Measurements from ENCODE around the gene CNNM3. TPM values are rescaled to one million over a fixed set of nuclear protein-coding genes. Genes with fewer than 3 reads are reported as not detected.

Gene CNNM3
- total and polyA plus RNA-seq, 5 experiments from 2014 or later, result 2.8 to 41.1 (median 12.0) TPM

DNA sequence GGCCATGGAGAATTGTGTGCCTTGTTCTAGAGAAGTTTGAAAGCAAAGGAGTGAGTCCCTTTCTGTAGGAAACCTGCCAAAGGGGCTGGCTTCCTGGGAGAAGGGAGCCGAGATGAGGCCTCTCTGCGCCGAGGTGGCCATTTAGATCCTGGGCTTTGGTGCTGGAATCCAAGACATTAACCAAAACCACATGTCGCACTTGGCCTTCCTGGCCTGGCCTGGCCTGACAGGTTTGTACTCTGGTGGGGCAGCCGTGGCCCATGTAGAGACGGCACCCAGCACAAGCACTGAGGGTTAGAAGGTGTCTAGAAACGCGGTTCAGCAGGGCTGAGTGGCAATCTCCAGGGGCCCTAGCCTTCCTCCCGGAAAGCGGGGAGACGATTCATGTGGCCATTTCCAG lies 7.1 kb downstream of the CNNM3 start:
- Mint-ChIP-seq H3K4me3 (no peak overlapping the region), H3K9me3 (no peaks in the 10 kb centered on the region), H3K36me3 (peaks cover 0 to 70% (median 0%) of the 10 kb centered on the region in 3 donors), H3K27me3 (no peaks in the 10 kb centered on the region), H3K27ac (peak overlapping the region in 5 of 10 donors; percentile 20 to 51 (median 29)), H3K4me1 (peaks cover 28 to 56% (median 40%) of the 10 kb centered on the region in 4 donors)
- no peak for ATAC-seq
- DNase-seq, result no peak
- POLR2A ChIA-PET, result no interaction called here

DNA sequence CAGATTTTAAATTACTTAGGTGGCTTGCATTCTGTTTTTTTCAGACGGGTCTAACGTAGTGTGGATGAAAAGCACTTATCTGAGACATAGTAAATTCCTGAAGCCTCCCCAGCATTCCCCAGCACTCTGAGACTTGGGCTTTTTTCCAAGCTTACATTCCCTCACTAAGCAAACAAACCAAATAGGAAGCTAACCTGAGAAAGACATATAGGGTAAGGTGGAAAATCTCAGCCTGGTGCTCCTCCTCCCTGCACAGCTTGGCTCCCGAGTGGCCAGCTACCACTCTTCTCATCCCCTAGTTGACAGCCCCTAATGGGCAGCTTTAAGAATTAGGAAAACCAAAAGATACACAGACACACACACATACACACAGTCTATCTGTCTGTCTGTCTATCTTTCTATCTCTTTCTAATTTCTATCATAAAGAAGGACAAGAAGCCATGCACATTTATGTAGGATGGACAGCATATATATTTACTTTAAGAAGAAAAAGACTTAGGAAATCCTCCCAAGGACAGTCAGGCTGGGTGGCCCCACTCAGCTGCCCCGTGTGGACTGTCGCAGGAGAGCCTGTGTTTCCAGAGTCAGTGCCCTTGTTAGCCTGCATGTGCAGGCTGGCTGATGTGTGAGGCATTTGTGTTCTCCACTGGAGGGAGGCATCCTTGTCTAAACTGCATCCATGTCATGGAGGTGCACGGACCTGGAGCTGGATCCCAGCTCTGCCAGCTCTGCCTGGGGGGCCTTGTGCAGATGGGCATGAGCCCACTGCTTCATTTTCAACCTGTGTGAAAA lies 8.2 kb downstream of the CNNM3 start:
- peak overlapping the region in 3 of 10 donors; percentile 19 to 61 (median 28) for H3K27ac Mint-ChIP-seq
- DNase-seq (no peak), ATAC-seq (no peak)
- no peaks in the 10 kb centered on the region for H3K9me3 Mint-ChIP-seq
- no peak overlapping the region for H3K4me3 Mint-ChIP-seq
- no peaks in the 10 kb centered on the region for H3K27me3 Mint-ChIP-seq
- POLR2A ChIA-PET, result no interaction called here
- H3K36me3 Mint-ChIP-seq, result peaks cover 0 to 72% (median 0%) of the 10 kb centered on the region in 3 donors
- H3K4me1 Mint-ChIP-seq, result peaks cover 21 to 45% (median 29%) of the 10 kb centered on the region in 4 donors

DNA sequence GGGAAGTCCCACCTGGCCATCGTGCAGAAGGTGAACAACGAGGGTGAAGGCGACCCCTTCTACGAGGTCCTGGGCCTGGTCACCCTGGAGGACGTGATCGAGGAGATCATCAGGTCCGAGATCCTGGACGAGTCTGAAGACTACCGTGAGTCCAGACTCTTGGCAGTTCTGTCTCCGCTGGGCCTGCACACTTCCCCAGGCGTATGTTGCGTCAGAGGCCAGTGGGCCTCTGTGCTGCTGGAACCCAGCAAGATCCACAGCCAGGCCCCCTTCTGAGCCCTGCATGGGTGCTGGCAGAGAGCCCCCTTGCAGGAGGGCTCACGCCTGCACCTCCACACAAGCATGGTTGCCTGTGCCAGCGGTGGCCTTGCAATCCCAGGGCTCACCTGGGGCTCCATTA lies 9.0 kb downstream of the CNNM3 start:
- peaks cover 0 to 72% (median 0%) of the 10 kb centered on the region in 3 donors for H3K36me3 Mint-ChIP-seq
- no peak for DNase-seq
- no peaks in the 10 kb centered on the region for H3K27me3 Mint-ChIP-seq
- H3K4me3 Mint-ChIP-seq, result no peak overlapping the region
- no peaks in the 10 kb centered on the region for H3K9me3 Mint-ChIP-seq
- H3K4me1 Mint-ChIP-seq, result peaks cover 14 to 37% (median 21%) of the 10 kb centered on the region in 4 donors
- POLR2A ChIA-PET, result no interaction called here
- no peak for ATAC-seq
- peak overlapping the region in 1 of 10 donors; percentile 28 for H3K27ac Mint-ChIP-seq

DNA sequence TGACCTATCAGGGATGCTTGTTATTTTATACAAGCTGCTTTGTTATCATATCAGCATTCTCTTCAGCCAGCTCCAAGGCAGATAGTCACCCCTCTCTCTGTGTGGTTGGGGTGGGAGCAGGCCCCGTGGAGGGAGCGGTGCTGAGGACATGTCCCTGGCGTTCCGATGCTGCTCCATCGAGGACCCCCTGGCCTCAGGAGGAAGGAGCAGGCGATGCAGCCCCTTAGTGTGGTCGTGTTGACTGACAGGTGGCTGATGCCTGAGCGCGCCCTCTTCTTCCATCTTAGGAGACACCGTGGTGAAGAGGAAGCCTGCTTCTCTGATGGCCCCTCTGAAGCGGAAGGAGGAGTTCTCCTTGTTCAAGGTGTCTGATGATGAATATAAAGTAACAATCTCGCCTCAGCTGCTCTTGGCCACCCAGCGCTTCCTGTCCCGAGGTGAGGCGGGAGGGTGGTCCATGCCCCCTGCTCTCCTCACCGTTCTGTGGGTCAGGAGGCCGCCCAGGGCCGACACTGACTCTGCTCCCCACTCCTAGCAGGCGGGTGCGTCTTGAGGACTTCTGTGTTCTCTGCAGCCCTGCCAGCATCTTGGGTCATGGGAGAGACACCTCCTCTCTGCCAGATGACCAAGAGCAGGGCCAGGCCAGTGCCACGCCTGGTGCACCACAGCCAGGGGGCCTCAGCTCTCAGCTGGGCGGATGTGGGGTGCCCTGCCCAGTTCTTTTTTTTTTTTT lies 10.6 kb downstream of the CNNM3 start:
- POLR2A ChIA-PET, result no interaction called here

DNA sequence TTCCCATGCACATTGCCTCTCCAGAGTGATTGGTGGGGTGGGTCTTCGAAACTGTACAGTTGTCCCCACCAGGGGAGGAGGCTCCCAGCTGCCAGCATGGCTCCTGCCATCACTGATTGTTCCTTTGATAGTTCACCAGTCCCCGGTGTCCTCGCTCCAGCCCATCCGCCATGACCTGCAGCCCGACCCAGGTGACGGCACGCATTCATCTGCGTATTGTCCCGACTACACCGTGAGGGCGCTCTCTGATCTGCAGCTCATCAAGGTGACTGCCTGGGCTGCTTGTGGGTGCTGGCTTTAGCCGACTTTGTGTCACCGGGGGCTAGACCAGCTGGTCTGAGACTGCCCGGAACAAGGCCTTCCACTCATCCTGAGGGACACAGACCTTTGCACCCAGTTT lies 12.4 kb downstream of the CNNM3 start:
- Mint-ChIP-seq H3K27me3 (no peaks in the 10 kb centered on the region), H3K4me3 (no peak overlapping the region), H3K9me3 (no peaks in the 10 kb centered on the region), H3K27ac (no peak overlapping the region), H3K36me3 (peaks cover 0 to 91% (median 6%) of the 10 kb centered on the region in 3 donors), H3K4me1 (peaks cover 0 to 16% (median 7%) of the 10 kb centered on the region in 4 donors)
- ATAC-seq (no peak), DNase-seq (no peak)
- POLR2A ChIA-PET, result interaction anchor here (1.5 to 1.6 kb wide), 2 partner anchors 10 to 12 kb away, joined by 3 to 5 read pairs; no protein-coding TSS in a partner anchor

More for the DNA sequence above, 10.6 kb downstream of the CNNM3 start:
- Mint-ChIP-seq H3K27ac (no peak overlapping the region), H3K36me3 (peaks cover 0 to 77% (median 2%) of the 10 kb centered on the region in 3 donors), H3K9me3 (no peaks in the 10 kb centered on the region), H3K27me3 (no peaks in the 10 kb centered on the region), H3K4me1 (peaks cover 6 to 22% (median 7%) of the 10 kb centered on the region in 4 donors), H3K4me3 (no peak overlapping the region)
- DNase-seq (peak in 1 of 10 donors; percentile 40), ATAC-seq (no peak)

DNA sequence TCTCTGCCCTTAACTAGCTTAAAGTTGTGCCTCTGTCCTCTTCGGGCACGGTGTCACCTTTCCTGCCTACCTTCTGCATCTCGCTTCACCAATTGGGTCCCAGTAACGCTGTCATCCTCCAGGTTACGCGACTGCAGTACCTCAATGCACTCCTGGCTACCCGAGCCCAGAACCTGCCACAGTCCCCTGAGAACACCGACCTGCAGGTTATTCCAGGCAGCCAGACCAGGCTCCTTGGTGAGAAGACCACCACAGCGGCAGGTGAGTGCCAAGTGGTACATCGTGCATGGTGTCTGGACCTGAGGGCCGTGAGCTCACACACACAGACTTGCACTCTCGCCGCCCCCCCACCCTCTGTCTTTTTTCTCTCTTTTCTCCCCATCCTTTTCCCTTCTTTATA lies 12.8 kb downstream of the CNNM3 start:
- peaks cover 0 to 13% (median 7%) of the 10 kb centered on the region in 4 donors for H3K4me1 Mint-ChIP-seq
- peaks cover 0 to 95% (median 6%) of the 10 kb centered on the region in 3 donors for H3K36me3 Mint-ChIP-seq
- DNase-seq (no peak), ATAC-seq (no peak)
- POLR2A ChIA-PET, result interaction anchor here (0.7 to 1.6 kb wide), 4 partner anchors 10 to 23 kb away, joined by 3 to 5 read pairs (median 4); no protein-coding TSS in a partner anchor
- no peaks in the 10 kb centered on the region for H3K27me3 Mint-ChIP-seq
- H3K27ac Mint-ChIP-seq, result no peak overlapping the region
- no peaks in the 10 kb centered on the region for H3K9me3 Mint-ChIP-seq
- H3K4me3 Mint-ChIP-seq, result no peak overlapping the region

DNA sequence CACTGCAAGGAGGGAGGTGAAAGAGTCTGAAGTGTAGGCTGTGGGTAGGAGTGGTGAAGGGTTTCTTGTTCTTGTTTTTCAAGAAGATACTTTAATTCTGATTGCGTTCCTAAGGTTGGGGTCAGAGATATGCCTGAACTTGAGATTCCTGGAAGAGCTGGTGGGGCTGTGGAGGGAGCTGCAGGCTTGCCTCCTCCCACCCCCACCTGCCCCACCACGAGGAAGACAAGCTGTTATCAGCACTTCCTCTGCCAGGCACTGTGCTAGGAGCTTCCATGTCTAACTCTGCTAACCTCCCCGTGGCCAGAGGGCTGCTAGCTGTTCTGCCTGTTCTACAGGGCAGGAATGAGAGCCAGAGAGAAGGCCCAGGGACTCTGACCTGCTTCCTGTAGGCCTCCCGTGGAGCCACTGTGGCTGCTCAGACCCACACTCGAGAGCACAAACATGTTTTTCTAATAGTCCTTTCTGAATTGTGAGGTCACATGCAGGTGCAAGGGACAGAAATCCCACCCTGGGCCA lies 14.0 kb downstream of the CNNM3 start:
- POLR2A ChIA-PET, result interaction anchor here (0.7 kb wide), 1 partner anchor 10 kb away, joined by 4 read pairs; no protein-coding TSS in a partner anchor
- no peaks in the 10 kb centered on the region for H3K9me3 Mint-ChIP-seq
- DNase-seq, result no peak
- no peak overlapping the region for H3K4me3 Mint-ChIP-seq
- peaks cover 0 to 5% (median 2%) of the 10 kb centered on the region in 4 donors for H3K4me1 Mint-ChIP-seq
- ATAC-seq, result no peak
- no peaks in the 10 kb centered on the region for H3K27me3 Mint-ChIP-seq
- peak overlapping the region in 8 of 10 donors; percentile 1 to 80 (median 34) for H3K27ac Mint-ChIP-seq
- peaks cover 0 to 92% (median 6%) of the 10 kb centered on the region in 3 donors for H3K36me3 Mint-ChIP-seq

DNA sequence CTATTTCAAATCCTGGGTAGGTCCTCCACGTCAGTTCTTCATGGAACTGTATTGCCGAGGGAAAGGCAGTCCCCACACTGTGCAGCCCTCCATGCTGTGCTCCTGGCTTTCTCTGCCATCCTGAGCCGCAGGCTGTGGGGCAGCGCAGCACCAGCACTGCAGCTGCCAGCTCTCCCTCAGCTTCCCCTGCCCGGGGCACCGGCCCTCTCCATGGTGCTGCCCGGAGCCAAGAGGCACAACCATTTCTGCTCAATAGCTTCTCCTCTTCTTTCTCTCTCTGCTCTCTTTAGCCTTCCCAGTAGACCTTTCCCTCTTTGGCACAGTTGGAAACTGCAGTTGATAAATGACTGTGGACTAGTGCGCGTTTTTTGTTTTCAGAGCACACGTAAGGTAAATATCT lies 15.6 kb downstream of the CNNM3 start:
- Mint-ChIP-seq H3K27me3 (no peaks in the 10 kb centered on the region), H3K9me3 (no peaks in the 10 kb centered on the region), H3K36me3 (peaks cover 0 to 87% (median 6%) of the 10 kb centered on the region in 3 donors), H3K4me1 (peaks cover 0 to 6% (median 0%) of the 10 kb centered on the region in 4 donors), H3K4me3 (no peak overlapping the region), H3K27ac (peak overlapping the region in 3 of 10 donors; percentile 34 to 61 (median 55))
- POLR2A ChIA-PET, result interaction anchor here (1.4 kb wide), 1 partner anchor 26 kb away, joined by 4 read pairs; the partner anchor contains the start of gene ANKRD39
- ATAC-seq, result no peak
- DNase-seq, result no peak

DNA sequence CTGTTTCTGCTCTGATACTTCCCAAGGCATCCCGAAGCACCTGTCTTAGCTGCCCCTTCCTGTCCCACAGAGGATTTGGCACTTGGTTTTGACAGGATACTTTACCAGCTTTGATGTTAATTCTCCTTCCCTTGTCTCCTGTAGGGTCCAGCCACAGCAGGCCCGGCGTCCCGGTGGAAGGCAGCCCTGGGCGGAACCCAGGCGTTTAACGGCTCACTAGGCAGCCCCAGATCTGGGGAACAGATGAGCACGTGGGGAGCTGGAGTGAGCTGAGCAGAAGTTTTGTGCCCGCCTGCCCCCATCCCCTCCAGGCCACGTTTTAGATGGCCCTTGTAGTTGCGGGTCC lies 16.3 kb downstream of the CNNM3 start:
- Mint-ChIP-seq H3K27me3 (no peaks in the 10 kb centered on the region), H3K9me3 (no peaks in the 10 kb centered on the region), H3K4me1 (peaks cover 0 to 6% (median 0%) of the 10 kb centered on the region in 4 donors), H3K4me3 (no peak overlapping the region), H3K27ac (no peak overlapping the region), H3K36me3 (peaks cover 0 to 80% (median 6%) of the 10 kb centered on the region in 3 donors)
- no peak for DNase-seq
- no peak for ATAC-seq
- POLR2A ChIA-PET, result interaction anchor here (1.4 kb wide), 1 partner anchor 25 kb away, joined by 4 read pairs; the partner anchor contains the start of gene ANKRD39

DNA sequence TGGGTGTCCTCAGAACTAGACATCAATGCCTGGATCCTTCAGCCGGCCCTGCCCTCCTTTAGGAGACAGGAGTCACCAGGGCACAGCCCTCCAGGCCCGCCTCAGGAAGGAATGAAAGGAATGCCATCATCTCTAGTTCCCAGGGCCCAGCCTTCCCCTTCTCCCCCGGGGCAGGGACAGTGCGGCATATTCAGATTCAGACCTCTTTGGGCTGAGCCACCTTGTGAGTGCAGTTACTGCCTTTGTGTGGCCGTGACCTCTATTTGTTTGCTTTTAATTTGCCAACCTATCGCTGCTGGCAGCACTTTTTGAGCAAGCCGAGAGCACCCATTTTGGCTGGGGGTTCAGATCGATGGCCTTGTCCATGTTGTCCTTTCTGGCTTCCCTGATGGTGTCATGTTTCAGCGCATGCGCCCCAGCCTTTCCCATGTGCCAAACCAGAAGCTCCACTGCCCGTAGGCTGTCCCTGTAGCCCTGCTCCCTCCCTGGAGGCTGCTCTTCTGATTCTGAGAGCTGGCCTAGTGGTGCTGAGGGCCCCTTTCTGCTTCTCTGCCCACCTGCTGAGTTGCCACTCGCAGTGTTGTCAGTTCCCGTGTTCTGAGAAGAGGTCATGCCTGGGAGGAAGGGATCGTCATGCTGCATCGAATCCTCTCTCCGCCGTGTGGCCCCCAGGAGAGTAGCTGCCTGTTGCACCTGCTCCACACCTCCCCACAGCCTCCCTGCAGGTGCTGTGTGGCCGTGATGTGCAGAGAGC lies 16.9 kb downstream of the CNNM3 start:
- H3K4me1 Mint-ChIP-seq, result peaks cover 0 to 6% (median under 1%) of the 10 kb centered on the region in 4 donors
- POLR2A ChIA-PET, result interaction anchor here (1.4 kb wide), 1 partner anchor 25 kb away, joined by 4 read pairs; the partner anchor contains the start of gene ANKRD39
- no peak for DNase-seq
- H3K4me3 Mint-ChIP-seq, result no peak overlapping the region
- peak overlapping the region in 4 of 10 donors; percentile 11 to 71 (median 47) for H3K27ac Mint-ChIP-seq
- no peak for ATAC-seq
- H3K36me3 Mint-ChIP-seq, result peaks cover 0 to 75% (median 6%) of the 10 kb centered on the region in 3 donors
- no peaks in the 10 kb centered on the region for H3K9me3 Mint-ChIP-seq
- H3K27me3 Mint-ChIP-seq, result no peaks in the 10 kb centered on the region

DNA sequence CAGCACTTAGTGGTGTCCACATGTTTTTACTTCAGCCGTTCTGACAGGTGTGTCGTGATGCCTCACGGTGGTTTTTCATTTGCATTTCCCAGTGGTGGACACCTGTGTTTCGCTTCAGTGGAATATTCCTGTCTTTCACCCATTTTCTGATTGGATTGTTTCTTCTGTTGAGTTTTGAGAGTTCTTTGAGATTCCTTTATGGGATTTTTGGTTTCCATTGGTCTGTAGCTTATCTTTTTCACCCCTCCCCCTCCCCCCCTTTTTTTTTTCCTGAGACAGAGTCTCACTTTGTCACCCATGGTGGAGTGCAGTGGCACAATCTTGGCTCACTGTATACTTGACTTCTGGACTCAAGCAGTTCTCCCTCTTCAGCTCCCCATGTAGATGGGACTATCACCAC lies 19.8 kb downstream of the CNNM3 start:
- POLR2A ChIA-PET, result interaction anchor here (1.6 kb wide), 1 partner anchor 19 kb away, joined by 6 read pairs; the partner anchor contains the start of gene CNNM3
- Mint-ChIP-seq H3K4me1 (peaks cover 10 to 21% (median 13%) of the 10 kb centered on the region in 4 donors), H3K27ac (peak overlapping the region in 1 of 10 donors; percentile 66), H3K9me3 (no peaks in the 10 kb centered on the region), H3K4me3 (no peak overlapping the region), H3K27me3 (no peaks in the 10 kb centered on the region), H3K36me3 (peaks cover 0 to 47% (median 6%) of the 10 kb centered on the region in 3 donors)
- DNase-seq, result no peak
- no peak for ATAC-seq

DNA sequence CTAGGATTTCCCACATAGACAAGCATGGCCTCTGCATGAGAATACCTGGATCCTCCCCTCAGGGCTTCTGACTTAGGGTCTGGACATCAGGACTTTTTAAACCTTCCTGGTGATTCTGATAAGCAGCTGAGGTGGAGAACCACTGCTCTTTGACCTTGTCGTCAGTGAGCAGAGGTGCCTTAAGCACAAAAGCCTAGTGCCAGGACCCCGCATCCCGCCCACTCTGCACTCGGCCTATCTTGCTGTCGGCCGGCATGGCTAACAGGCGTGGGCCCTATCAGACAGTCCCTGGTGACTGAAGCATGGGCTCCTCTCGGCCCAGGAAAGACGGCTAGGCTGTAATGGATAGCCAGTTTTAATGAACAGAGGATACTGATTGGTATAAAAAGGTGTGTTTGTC lies 21.5 kb downstream of the CNNM3 start:
- Mint-ChIP-seq H3K27me3 (no peaks in the 10 kb centered on the region), H3K27ac (peak overlapping the region in 4 of 10 donors; percentile 11 to 82 (median 42)), H3K9me3 (no peaks in the 10 kb centered on the region), H3K4me3 (no peak overlapping the region), H3K36me3 (peaks cover 0 to 30% (median 2%) of the 10 kb centered on the region in 3 donors), H3K4me1 (peaks cover 8 to 23% (median 14%) of the 10 kb centered on the region in 4 donors)
- POLR2A ChIA-PET, result interaction anchor here (3.3 kb wide), 1 partner anchor 20 kb away, joined by 32 read pairs; the partner anchor contains the start of gene CNNM3
- no peak for DNase-seq
- ATAC-seq, result no peak

Data from naive thymus-derived CD8-positive, alpha-beta T cell (primary cell).